Central memory CD8-positive, alpha-beta T cell (primary cell): ENCODE results near the gene KRT73.

Experiments used
- ATAC-seq: fragments of 150-1000 bp; cut with Tn5 transposase; replicated peaks from 2 replicates; pipeline ENCODE4 v1.10.0; 2022; ENCODE audit warnings: mild to moderate bottlenecking, moderate FRiP score, moderate number of reproducible peaks; ENCODE audit not compliant: poor library complexity, severe bottlenecking; ENCODE audit errors: extremely low read depth
- DNase-seq, 2 donors: peaks; one replicate each; pipeline ENCODE4 v3.0.0; 2021; ENCODE audit warnings: low spot score in 2 of 2
- H3K27ac Mint-ChIP-seq: one replicate; pipeline ENCODE4 v1.8.0; 2022; ENCODE audit warnings: low read depth, mild to moderate bottlenecking, moderate library complexity, mixed read lengths
- H3K27me3 Mint-ChIP-seq: one replicate; pipeline ENCODE4 v1.8.0; 2022; ENCODE audit warnings: mixed read lengths
- H3K36me3 Mint-ChIP-seq: one replicate; pipeline ENCODE4 v1.8.0; 2022; ENCODE audit warnings: mild to moderate bottlenecking, moderate library complexity, mixed read lengths; ENCODE audit not compliant: insufficient read depth
- H3K4me1 Mint-ChIP-seq: one replicate; pipeline ENCODE4 v1.8.0; 2022; ENCODE audit warnings: mixed read lengths
- H3K4me3 Mint-ChIP-seq: one replicate; pipeline ENCODE4 v1.8.0; 2022; ENCODE audit warnings: mild to moderate bottlenecking, moderate library complexity, mixed read lengths
- H3K9me3 Mint-ChIP-seq: one replicate; pipeline ENCODE4 v1.8.0; 2022; ENCODE audit warnings: mixed read lengths

The KRT73 gene

DNA sequence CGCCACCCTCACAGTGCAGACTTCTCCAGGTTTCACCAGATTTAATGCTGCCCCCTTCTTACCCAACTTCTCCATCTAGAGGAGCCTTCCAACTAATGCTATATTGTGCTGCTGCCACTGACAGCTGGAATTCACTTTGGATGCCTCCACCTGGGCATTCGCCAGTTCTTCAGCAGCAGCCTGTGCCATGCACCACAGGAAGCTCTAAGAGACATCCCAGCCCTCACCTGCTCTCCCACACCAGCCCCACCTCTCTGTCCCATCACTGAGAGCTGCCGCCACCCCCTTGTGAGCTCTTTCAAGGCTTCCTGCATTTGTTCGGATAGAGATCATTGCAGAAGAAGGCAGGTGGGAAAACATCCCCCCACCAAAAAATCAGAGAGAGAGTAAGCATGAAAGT, 38.3 kb upstream of the KRT73 start:
- DNase-seq (no peak), ATAC-seq (no peak)
- no peaks in the 10 kb centered on the region for H3K27me3 Mint-ChIP-seq
- no peaks in the 10 kb centered on the region for H3K36me3 Mint-ChIP-seq
- no peak overlapping the region for H3K4me3 Mint-ChIP-seq
- H3K27ac Mint-ChIP-seq, result no peak overlapping the region
- peaks cover 10% of the 10 kb centered on the region for H3K4me1 Mint-ChIP-seq
- H3K9me3 Mint-ChIP-seq, result no peaks in the 10 kb centered on the region

DNA sequence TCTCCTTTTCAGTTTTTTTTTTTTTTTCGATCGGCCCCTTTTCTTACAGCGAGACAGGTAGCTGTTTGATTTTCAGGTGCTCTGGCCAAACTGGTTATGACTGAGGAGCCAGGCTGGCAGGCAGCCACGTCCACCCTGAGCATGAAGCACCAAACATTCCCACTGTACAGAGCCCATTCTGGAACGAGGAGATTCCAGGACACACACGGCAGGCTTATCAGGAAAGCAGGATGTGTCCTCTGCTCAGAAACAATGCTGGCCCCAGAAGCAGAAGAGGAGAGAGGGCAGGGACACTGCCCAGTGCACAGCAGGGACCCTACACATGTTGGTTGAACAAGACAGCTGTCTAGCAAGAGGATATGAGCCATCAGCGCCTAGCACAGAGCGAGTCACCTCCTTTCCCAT, 37.4 kb upstream of the KRT73 start:
- ATAC-seq, result no peak
- H3K4me1 Mint-ChIP-seq, result peaks cover 10% of the 10 kb centered on the region
- no peaks in the 10 kb centered on the region for H3K27me3 Mint-ChIP-seq
- no peak overlapping the region for H3K4me3 Mint-ChIP-seq
- no peak for DNase-seq
- no peaks in the 10 kb centered on the region for H3K9me3 Mint-ChIP-seq
- no peaks in the 10 kb centered on the region for H3K36me3 Mint-ChIP-seq
- no peak overlapping the region for H3K27ac Mint-ChIP-seq

DNA sequence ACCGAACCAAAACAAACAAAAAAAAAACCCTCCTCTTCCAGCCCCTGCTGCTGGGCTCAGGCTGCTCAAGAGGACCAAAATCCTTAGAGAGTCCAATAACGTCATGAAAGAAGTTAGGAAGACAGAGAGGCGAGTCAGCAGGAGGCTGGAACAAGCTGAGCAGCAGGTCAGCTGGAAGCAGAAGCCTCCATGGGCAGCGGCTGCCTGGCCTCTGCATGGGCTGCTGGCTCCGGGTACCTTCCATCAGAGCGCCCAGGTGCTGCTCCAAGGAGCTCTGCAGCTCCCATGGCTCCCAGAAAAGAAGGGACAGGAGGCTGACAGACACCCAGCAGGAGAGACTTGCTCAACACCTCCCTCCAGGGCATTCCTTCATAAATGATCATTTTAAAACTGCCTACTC, 36.9 kb upstream of the KRT73 start:
- DNase-seq (no peak), ATAC-seq (no peak)
- H3K4me3 Mint-ChIP-seq, result no peak overlapping the region
- no peak overlapping the region for H3K27ac Mint-ChIP-seq
- H3K27me3 Mint-ChIP-seq, result no peaks in the 10 kb centered on the region
- H3K9me3 Mint-ChIP-seq, result no peaks in the 10 kb centered on the region
- no peaks in the 10 kb centered on the region for H3K36me3 Mint-ChIP-seq
- H3K4me1 Mint-ChIP-seq, result peaks cover 12% of the 10 kb centered on the region

GRCh38 chr12:52651726-52652261, 33.4 kb upstream of the KRT73 start, which contains the start of gene KRT2:
Gene KRT2, minus strand, starts transcription at chr12:52652211. Its CDS starts 69 bp downstream, at chr12:52652142.
- no peaks in the 10 kb centered on the region for H3K27me3 Mint-ChIP-seq
- H3K27ac Mint-ChIP-seq, result no peak within 1 kb of the TSS
- ATAC-seq, result no peak
- no peaks in the 10 kb centered on the region for H3K36me3 Mint-ChIP-seq
- no peaks in the 10 kb centered on the region for H3K9me3 Mint-ChIP-seq
- no peak within 1 kb of the TSS for H3K4me3 Mint-ChIP-seq
- no peak for DNase-seq
- H3K4me1 Mint-ChIP-seq, result peaks cover 36% of the 10 kb centered on the region

GRCh38 chr12:52650520-52651081, 32.2 kb upstream of the KRT73 start:
- Mint-ChIP-seq H3K9me3 (no peaks in the 10 kb centered on the region), H3K27me3 (no peaks in the 10 kb centered on the region), H3K4me1 (peaks cover 47% of the 10 kb centered on the region), H3K4me3 (no peak overlapping the region), H3K36me3 (peaks cover 4% of the 10 kb centered on the region), H3K27ac (peak overlapping the region; percentile 81)
- no peak for DNase-seq
- ATAC-seq, result no peak

GRCh38 chr12:52649066-52649465, 30.7 kb upstream of the KRT73 start:
- H3K27ac Mint-ChIP-seq, result peak overlapping the region; percentile 81
- DNase-seq, result no peak
- H3K27me3 Mint-ChIP-seq, result no peaks in the 10 kb centered on the region
- peaks cover 63% of the 10 kb centered on the region for H3K4me1 Mint-ChIP-seq
- H3K36me3 Mint-ChIP-seq, result peaks cover 7% of the 10 kb centered on the region
- ATAC-seq, result no peak
- no peak overlapping the region for H3K4me3 Mint-ChIP-seq
- H3K9me3 Mint-ChIP-seq, result no peaks in the 10 kb centered on the region

DNA sequence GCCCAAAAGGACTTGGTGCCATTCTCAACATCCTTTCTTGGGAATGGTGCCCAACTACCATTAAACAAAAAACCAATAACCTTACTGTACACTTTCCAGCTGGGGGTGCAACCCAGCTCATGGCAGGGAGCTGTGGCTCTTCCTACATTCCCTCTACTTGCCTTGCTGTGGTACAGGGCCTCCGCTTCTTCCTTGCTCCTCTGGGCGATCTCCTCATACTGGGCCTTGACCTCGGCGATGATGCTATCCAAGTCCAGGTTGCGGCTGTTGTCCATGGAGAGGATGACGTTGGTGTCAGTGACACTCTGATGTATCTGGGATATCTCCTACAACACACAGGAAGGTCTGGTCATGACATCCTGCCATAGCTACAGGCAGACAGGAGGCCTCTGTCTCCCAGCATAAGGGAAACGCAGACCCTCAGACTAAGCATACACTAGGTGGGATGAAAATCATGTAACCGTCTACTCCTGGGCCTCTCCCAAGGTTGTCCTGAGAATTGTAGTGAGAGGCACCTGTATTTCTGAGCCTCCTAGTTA, 29.7 kb upstream of the KRT73 start:
- no peaks in the 10 kb centered on the region for H3K27me3 Mint-ChIP-seq
- H3K4me3 Mint-ChIP-seq, result peak overlapping the region; percentile 56
- peaks cover 72% of the 10 kb centered on the region for H3K4me1 Mint-ChIP-seq
- peaks cover 7% of the 10 kb centered on the region for H3K36me3 Mint-ChIP-seq
- no peak for ATAC-seq
- peak overlapping the region; percentile 99 for H3K27ac Mint-ChIP-seq
- DNase-seq, result no peak
- no peaks in the 10 kb centered on the region for H3K9me3 Mint-ChIP-seq

DNA sequence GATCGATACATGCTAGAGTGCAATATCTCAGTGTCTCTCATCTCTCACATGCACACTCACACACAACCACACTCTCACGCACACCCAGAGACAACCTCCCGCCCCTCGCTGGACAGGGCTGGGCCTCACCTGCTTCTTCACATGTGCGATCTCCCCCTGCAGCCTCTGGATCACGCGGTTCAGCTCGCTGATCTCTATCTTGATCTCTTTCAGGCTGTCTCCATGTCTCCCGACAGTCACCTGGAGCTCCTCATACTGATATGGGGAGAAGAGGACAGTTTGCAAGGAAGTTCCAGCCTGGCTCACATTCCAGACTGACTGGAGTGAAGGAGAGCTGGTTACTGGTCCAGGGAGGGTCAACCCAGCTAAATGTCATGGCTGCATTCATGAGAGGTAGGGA, 29.2 kb upstream of the KRT73 start:
- Mint-ChIP-seq H3K27me3 (no peaks in the 10 kb centered on the region), H3K4me1 (peaks cover 74% of the 10 kb centered on the region), H3K4me3 (peak overlapping the region; percentile 56), H3K36me3 (peaks cover 7% of the 10 kb centered on the region), H3K9me3 (no peaks in the 10 kb centered on the region), H3K27ac (peak overlapping the region; percentile 99)
- no peak for ATAC-seq
- DNase-seq, result no peak

DNA sequence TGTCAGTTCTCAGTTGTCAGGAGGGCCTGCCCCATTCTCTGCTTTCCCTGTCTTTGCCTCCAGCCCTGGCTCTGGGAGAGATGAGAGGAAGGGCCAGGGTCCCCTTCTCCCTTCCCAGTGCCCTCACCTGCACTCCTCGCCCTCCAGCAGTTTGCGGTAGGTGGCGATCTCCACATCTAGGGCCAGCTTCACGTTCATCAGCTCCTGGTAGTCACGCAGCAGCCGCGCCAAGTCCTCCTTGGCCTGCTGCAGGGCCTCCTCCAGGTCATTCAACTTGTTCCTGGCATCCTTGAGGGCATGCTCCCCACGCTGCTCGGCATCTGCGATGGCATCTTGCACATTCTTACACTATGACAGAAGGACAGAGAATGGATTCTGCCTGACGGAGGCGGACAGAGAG, 28.3 kb upstream of the KRT73 start:
- DNase-seq, result no peak
- Mint-ChIP-seq H3K36me3 (peaks cover 7% of the 10 kb centered on the region), H3K4me3 (peak overlapping the region; percentile 56), H3K27ac (peak overlapping the region; percentile 99), H3K4me1 (peaks cover 84% of the 10 kb centered on the region), H3K27me3 (no peaks in the 10 kb centered on the region), H3K9me3 (no peaks in the 10 kb centered on the region)
- ATAC-seq, result no peak

GRCh38 chr12:52645982-52646381, 27.6 kb upstream of the KRT73 start:
- Mint-ChIP-seq H3K4me1 (peaks cover 90% of the 10 kb centered on the region), H3K4me3 (peak overlapping the region; percentile 56), H3K27me3 (no peaks in the 10 kb centered on the region), H3K9me3 (no peaks in the 10 kb centered on the region), H3K27ac (peak overlapping the region; percentile 99), H3K36me3 (peaks cover 7% of the 10 kb centered on the region)
- no peak for DNase-seq
- no peak for ATAC-seq

DNA sequence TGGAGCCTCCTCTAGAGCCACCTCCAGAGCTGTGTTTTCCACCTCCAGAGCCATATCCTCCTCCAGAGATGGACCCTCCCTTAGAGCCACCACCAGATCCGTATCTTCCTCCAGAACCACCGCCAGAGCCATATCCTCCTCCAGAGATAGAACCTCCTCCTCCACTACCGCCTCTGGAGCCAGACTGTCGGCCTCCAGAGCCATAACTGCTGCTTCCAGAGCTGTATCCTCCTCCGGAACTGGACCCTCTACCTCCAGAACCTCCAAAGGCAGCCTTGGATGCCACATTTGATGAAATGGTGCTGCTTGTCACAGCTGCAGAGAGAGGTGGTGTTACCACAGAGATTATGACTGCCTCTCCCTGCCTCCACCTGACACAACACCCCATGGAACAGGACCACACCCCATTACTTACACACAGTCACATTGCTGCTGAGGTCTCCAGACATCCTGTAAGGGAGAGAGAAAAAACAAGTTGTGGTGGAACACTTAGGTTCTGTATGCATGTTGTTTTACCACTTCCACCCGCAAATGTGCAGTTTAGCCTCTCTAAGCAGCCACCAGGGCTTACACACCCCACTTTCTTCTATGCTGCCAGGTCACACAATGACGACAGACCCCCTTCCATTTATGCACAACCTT, 26.9 kb upstream of the KRT73 start:
- Mint-ChIP-seq H3K36me3 (peaks cover 7% of the 10 kb centered on the region), H3K4me3 (peak overlapping the region; percentile 56), H3K9me3 (no peaks in the 10 kb centered on the region), H3K4me1 (peaks cover 88% of the 10 kb centered on the region), H3K27ac (peak overlapping the region; percentile 99), H3K27me3 (no peaks in the 10 kb centered on the region)
- ATAC-seq (peak; percentile 99), DNase-seq (peak in 1 of 2 donors; percentile 77)

DNA sequence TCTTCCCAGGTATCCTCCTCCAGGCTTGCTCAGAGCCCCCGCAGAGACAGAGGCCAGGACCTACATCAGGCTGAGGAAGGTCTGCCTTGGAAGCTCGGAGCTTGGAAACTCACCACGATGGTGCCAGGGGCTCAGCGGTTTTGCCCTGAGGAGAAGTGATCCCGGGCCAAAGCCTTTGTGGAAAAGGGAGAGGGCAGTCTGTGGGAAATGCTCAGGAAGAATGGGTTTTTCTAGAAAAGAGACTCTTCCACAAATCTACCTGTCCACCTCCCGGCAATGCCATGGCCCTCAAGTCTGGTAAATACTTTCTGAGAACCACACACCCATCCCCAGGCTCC, 25.7 kb upstream of the KRT73 start:
- Mint-ChIP-seq H3K27ac (peak overlapping the region; percentile 99), H3K4me1 (peaks cover 76% of the 10 kb centered on the region), H3K36me3 (peaks cover 7% of the 10 kb centered on the region), H3K27me3 (no peaks in the 10 kb centered on the region), H3K4me3 (no peak overlapping the region), H3K9me3 (no peaks in the 10 kb centered on the region)
- ATAC-seq (no peak), DNase-seq (no peak)
